WERI-Rb-1 (cell line): ENCODE measurements around the gene TMEM72.

ENCODE experiments used
- DNase-seq: peaks from one replicate; pipeline ENCODE4 v3.0.0-alpha.2; 2020
- H3K27ac ChIP-seq: fragments of 250-450 bp; sonication (Bioruptor Pico); 2 replicates; pipeline ENCODE4 v1.5.1; 2020; ENCODE audit warnings: mild to moderate bottlenecking, moderate library complexity
- H3K27me3 ChIP-seq: fragments of 250-450 bp; sonication (Bioruptor Pico); 2 replicates; pipeline ENCODE4 v1.5.1; 2021; ENCODE audit warnings: mild to moderate bottlenecking, low read depth, moderate library complexity; ENCODE audit not compliant: insufficient read depth, severe bottlenecking
- H3K36me3 ChIP-seq: fragments of 250-450 bp; sonication (Bioruptor Pico); 2 replicates; pipeline ENCODE4 v1.5.1; 2020; ENCODE audit warnings: mild to moderate bottlenecking, moderate library complexity
- H3K4me3 ChIP-seq: 2 replicates; pipeline ENCODE4 v1.5.1; 2011; ENCODE audit warnings: low read depth, mild to moderate bottlenecking, control low read depth, low read length
- H3K9me3 ChIP-seq: fragments of 250-450 bp; sonication (Bioruptor Pico); 2 replicates; pipeline ENCODE4 v1.5.1; 2021; ENCODE audit warnings: mild to moderate bottlenecking, moderate library complexity; ENCODE audit not compliant: severe bottlenecking
- TF ChIP-seq, protein P1 (sequence below): IDR thresholded peaks from 2 replicates; pipeline ENCODE4 v1.5.1; 2011; ENCODE audit warnings: low read depth, mild to moderate bottlenecking, control low read depth, inconsistent platforms, low read length

Gene TMEM72

DNA sequence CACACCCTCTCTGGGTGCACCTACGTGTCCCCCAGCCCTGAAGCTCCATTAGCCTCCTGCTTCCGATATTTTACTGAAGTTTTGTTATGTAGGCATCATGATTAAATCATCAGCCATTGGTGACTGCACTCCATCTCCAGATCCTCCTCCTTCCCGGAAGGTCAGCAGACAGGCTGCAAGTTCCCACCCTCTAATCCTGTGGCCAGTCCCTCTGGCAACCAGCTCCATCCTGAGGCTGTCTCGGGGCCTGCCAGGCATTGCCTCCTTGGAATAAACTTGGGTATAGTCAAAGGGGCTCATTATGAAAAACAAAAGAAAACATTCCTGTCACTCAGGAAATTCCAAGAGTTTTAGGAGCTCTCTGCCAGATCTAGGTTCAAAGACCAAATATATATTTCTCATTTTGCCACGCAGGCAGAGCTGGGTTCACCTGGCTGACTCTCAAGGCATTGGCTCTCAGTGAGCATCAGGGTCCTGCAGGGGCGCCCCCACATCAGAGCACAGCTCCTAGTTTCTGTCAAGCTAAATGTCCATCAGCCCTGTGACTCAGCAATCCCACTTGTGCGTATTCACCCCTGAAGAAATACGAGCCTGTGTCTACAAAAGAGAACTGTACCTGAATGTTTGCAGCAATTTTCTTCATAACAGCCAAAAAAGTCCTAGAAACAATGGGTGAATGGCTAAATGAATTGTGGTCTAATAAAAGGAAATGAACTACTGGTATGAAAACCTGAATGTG is 27.4 kb upstream of the TMEM72 start:
- Histone ChIP-seq H3K27me3 (no peaks in the 10 kb centered on the region), H3K4me3 (no peak overlapping the region), H3K9me3 (no peaks in the 10 kb centered on the region), H3K36me3 (no peaks in the 10 kb centered on the region), H3K27ac (no peak overlapping the region)
- TF ChIP-seq, protein P1, sequence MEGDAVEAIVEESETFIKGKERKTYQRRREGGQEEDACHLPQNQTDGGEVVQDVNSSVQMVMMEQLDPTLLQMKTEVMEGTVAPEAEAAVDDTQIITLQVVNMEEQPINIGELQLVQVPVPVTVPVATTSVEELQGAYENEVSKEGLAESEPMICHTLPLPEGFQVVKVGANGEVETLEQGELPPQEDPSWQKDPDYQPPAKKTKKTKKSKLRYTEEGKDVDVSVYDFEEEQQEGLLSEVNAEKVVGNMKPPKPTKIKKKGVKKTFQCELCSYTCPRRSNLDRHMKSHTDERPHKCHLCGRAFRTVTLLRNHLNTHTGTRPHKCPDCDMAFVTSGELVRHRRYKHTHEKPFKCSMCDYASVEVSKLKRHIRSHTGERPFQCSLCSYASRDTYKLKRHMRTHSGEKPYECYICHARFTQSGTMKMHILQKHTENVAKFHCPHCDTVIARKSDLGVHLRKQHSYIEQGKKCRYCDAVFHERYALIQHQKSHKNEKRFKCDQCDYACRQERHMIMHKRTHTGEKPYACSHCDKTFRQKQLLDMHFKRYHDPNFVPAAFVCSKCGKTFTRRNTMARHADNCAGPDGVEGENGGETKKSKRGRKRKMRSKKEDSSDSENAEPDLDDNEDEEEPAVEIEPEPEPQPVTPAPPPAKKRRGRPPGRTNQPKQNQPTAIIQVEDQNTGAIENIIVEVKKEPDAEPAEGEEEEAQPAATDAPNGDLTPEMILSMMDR, result no peak
- no peak for DNase-seq

DNA sequence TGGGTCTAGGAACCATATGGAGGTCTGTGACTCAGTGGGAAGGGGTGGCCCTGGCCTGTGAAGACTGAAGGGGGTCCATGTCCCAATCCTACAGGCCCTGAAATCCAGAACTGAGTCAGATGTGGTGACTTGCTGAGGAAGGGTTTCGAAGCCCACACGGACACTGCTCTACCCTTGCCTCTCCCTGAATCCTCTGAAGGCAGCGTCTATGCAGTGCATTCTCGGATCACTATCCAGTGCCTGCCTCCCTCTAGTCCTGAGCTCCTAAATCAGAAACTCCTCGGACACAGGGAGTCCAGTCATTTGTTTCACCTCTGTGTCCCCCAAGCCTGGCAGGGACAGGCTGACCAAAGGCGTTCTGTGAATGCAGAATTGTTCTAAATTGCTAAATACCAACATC is 25.4 kb upstream of the TMEM72 start:
- TF ChIP-seq, protein P1, result no peak
- no peaks in the 10 kb centered on the region for H3K36me3 ChIP-seq
- no peak for DNase-seq

DNA sequence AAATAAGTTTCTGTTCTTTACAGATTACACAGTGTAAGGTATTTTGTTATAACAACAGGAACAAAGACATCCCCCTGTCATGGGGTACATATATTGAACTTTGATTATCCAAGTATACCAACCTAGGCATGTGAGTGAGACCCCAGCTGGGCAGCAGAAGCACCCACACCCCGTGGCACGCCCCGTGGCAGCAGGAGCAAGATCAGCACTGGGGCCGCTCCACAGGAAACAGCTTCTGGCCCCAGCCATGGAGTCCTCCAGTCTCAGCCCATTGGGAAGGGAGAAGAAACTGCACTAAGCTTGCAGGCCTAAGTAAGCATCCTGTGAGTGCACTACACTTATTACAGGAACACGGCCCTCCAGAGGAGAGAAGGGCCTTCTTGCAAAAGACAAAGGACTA is 24.2 kb upstream of the TMEM72 start:
- TF ChIP-seq, protein P1, result no peak
- Histone ChIP-seq H3K27ac (no peak overlapping the region), H3K9me3 (no peaks in the 10 kb centered on the region), H3K36me3 (no peaks in the 10 kb centered on the region), H3K4me3 (no peak overlapping the region), H3K27me3 (no peaks in the 10 kb centered on the region)
- no peak for DNase-seq

More for the DNA sequence above, 25.4 kb upstream of the TMEM72 start:
- H3K27me3 ChIP-seq, result no peaks in the 10 kb centered on the region
- H3K4me3 ChIP-seq, result no peak overlapping the region
- H3K9me3 ChIP-seq, result no peaks in the 10 kb centered on the region
- no peak overlapping the region for H3K27ac ChIP-seq

DNA sequence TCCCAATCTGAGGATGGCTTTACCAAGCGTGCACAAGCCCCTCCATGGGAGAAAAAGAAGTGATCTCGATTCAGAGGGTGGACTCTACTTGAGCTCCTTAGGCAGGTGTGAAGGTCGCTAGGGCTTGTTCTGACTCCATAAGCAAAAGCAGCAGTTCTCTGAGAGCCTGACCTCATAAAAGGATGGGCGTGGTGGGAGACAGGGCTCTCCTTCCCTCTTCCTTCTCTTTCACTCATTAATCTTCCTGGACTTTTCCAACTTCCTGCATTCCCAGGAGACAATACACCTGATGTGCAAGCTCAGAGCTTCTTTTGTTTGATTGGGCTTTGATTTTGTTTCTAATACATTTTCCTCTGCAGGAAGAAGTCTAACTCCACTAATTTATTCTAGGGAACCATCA is 22.3 kb upstream of the TMEM72 start:
- TF ChIP-seq, protein P1, result no peak
- no peak overlapping the region for H3K4me3 ChIP-seq
- no peak for DNase-seq
- H3K27me3 ChIP-seq, result no peaks in the 10 kb centered on the region
- H3K27ac ChIP-seq, result no peak overlapping the region
- no peaks in the 10 kb centered on the region for H3K36me3 ChIP-seq
- no peaks in the 10 kb centered on the region for H3K9me3 ChIP-seq

DNA sequence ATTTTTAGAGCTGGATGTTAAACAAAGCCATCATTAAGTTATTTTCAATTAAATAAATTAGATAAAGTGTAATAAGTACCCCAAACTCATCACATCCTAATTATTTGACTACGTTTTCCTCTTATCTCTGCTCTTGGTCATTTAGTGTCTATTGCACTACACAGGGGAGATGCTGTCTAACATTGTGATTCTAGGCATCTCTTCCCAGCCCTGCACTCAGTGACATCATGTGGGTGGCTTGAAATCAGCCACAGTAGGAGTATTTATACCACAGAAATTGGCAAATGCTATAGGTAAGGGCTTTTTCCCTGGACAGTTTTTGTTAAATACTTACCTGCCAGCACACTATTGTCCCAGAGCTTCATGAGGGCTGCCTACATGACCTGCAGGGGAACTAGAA is 21.3 kb upstream of the TMEM72 start:
- H3K36me3 ChIP-seq, result no peaks in the 10 kb centered on the region
- H3K27ac ChIP-seq, result no peak overlapping the region
- no peak for DNase-seq
- H3K4me3 ChIP-seq, result no peak overlapping the region
- no peaks in the 10 kb centered on the region for H3K9me3 ChIP-seq
- no peaks in the 10 kb centered on the region for H3K27me3 ChIP-seq
- TF ChIP-seq, protein P1, result no peak
